Gastroesophageal sphincter (tissue), 4 donors: ENCODE measurements around the gene GOLGA6L4. TPM values are rescaled to one million over a fixed set of nuclear protein-coding genes. Genes with fewer than 3 reads are reported as not detected.
"Not testable (repeated sequence)": the region's sequence is repeated elsewhere in the genome, so short reads cannot be mapped to it uniquely, and the experiment has no call there.

Experiments
- ATAC-seq: fragments of 150-250 bp; one replicate; pipeline ENCODE4 v1.9.1; 2016; ENCODE audit warnings: mild to moderate bottlenecking, moderate library complexity
- H3K27ac ChIP-seq, 4 donors: fragments of 200-600 bp; sonication (generic) in 3 of 4; 1 replicate in 3 of 4; 2 replicates in 1 of 4; pipeline ENCODE4 v1.5.1; 2016 to 2019
- H3K27me3 ChIP-seq: fragments of 200-600 bp; sonication (generic); one replicate; pipeline ENCODE4 v1.5.1; 2019
- H3K36me3 ChIP-seq, 2 donors: fragments of 200-600 bp; sonication (generic); one replicate each; pipeline ENCODE4 v1.5.1; 2019; ENCODE audit warnings: control low read depth in 1 of 2
- H3K4me1 ChIP-seq, 3 donors: fragments of 200-600 bp; sonication (generic); 1 replicate in 2 of 3; 2 replicates in 1 of 3; pipeline ENCODE4 v1.5.1; 2016 to 2019; ENCODE audit warnings: control low read depth in 2 of 3
- H3K4me3 ChIP-seq, 2 donors: fragments of 200-600 bp; sonication (generic); one replicate each; pipeline ENCODE4 v1.5.1; 2019; ENCODE audit warnings: mild to moderate bottlenecking in 1 of 2, moderate library complexity in 1 of 2
- H3K9me3 ChIP-seq, 3 donors: fragments of 200-600 bp; sonication (generic); one replicate each; pipeline ENCODE4 v1.5.1; 2017 to 2019; ENCODE audit warnings: control low read depth in 2 of 3
- CTCF ChIP-seq, 4 experiments: fragments of 200-600 bp in 2 of 4; fragments of 450-650 bp in 2 of 4; sonication (generic) in 1 of 4; IDR thresholded peaks; one replicate each; pipeline ENCODE4 v1.5.1; 2017 to 2019; ENCODE audit warnings: antibody characterized with exemption in 4 of 4, mild to moderate bottlenecking in 2 of 4, moderate library complexity in 2 of 4
- WGBS, 2 donors: methylation state at CpG; one replicate each; pipeline ENCODE4 v1.1.5; 2018; ENCODE audit warnings: low coverage in 1 of 2; 5-methylcytosine and 5-hydroxymethylcytosine counted together
- small RNA-seq, 4 donors: library from RNA; depleted of rRNA; stranded (forward); fragments of <200 nt; gene quantifications; one replicate each; pipeline ENCODE3, GENCODE V24; 2016
- total RNA-seq, 4 donors: library from RNA; depleted of rRNA; stranded (reverse); fragments of >200 nt; gene quantifications; one replicate each; pipeline ENCODE4 v1.1.0, GENCODE V29; 2016

GOLGA6L4 gene
- 1 to 10 TPM in 3 of 4 donors, under 1 TPM in 1; 0.94 to 7.3 (median 2.1) TPM for total RNA-seq

GRCh38 chr15:84235573-84235972 is at the start of gene GOLGA6L4:
Gene GOLGA6L4, plus strand, starts transcription at chr15:84235773. Its CDS starts 62 bp downstream, at chr15:84235835.
- not testable (repeated sequence) for H3K4me3 ChIP-seq, H3K27ac ChIP-seq, H3K27me3 ChIP-seq, ATAC-seq, H3K36me3 ChIP-seq, H3K9me3 ChIP-seq, H3K4me1 ChIP-seq
- no CpG with 5 or more reads among the region's 13 CpGs for WGBS, 2 donors

GRCh38 chr15:84192982-84193381 is 42.6 kb upstream of the GOLGA6L4 start:
- H3K4me3 ChIP-seq, H3K27me3 ChIP-seq, H3K9me3 ChIP-seq, H3K4me1 ChIP-seq, H3K36me3 ChIP-seq, H3K27ac ChIP-seq, ATAC-seq: not testable (repeated sequence)
- WGBS, 2 donors: no CpG with 5 or more reads among the region's 5 CpGs

GRCh38 chr15:84195603-84196002 is 40.0 kb upstream of the GOLGA6L4 start:
- H3K4me1 ChIP-seq, H3K36me3 ChIP-seq, H3K4me3 ChIP-seq, H3K9me3 ChIP-seq, H3K27ac ChIP-seq, H3K27me3 ChIP-seq: not testable (repeated sequence)
- WGBS, 2 donors: no CpG with 5 or more reads among the region's 8 CpGs
- peak; percentile 83 for ATAC-seq

GRCh38 chr15:84196530-84197188 is 38.9 kb upstream of the GOLGA6L4 start:
- not testable (repeated sequence) for ATAC-seq, H3K27me3 ChIP-seq, H3K27ac ChIP-seq, H3K4me1 ChIP-seq, H3K36me3 ChIP-seq, H3K4me3 ChIP-seq, H3K9me3 ChIP-seq
- no CpG with 5 or more reads among the region's 14 CpGs for WGBS, 2 donors

GRCh38 chr15:84199865-84200264 is 35.7 kb upstream of the GOLGA6L4 start:
- H3K36me3 ChIP-seq, H3K27ac ChIP-seq, H3K4me3 ChIP-seq, H3K27me3 ChIP-seq, H3K9me3 ChIP-seq, H3K4me1 ChIP-seq, ATAC-seq: not testable (repeated sequence)
- no CpG with 5 or more reads among the region's 16 CpGs for WGBS, 2 donors

- H3K27me3 ChIP-seq, H3K4me1 ChIP-seq: not testable (repeated sequence)
- no CpG with 5 or more reads among the region's 7 CpGs for WGBS, 2 donors
Measured at GRCh38 chr15:84246441-84246840, 10.9 kb downstream of the GOLGA6L4 start.

More at GRCh38 chr15:84246441-84246840, 10.9 kb downstream of the GOLGA6L4 start:
- H3K4me3 ChIP-seq, ATAC-seq, H3K36me3 ChIP-seq, H3K27ac ChIP-seq, H3K9me3 ChIP-seq: not testable (repeated sequence)
- peak in 1 of 4 experiments; percentile 36 for TF ChIP-seq CTCF (IDR thresholded peaks at IDR 0.05)

Small RNAs within 50 kb of the gene (small RNA-seq; reads per million reads assigned to genes)
- 0 reads per million in 4 donors for gene RN7SL331P
- gene UBE2Q2P8: 0 reads per million in 4 donors
